Activated CD4-positive, alpha-beta T cell treated with anti-CD3 and anti-CD28 coated beads, Interleukin-2, amount 50 U/mL, for 16 hours (primary cell): ENCODE data around the gene TAMALIN.

Source experiments
- DNase-seq: peaks from one replicate; pipeline ENCODE4 v3.0.0-alpha.2; 2020

Gene TAMALIN

GRCh38 chr12:52056801-52057637 lies 50.3 kb downstream of the TAMALIN start:
- no peak for DNase-seq

- no peak for DNase-seq
Measured at GRCh38 chr12:52057638-52058576, 51.2 kb downstream of the TAMALIN start.

GRCh38 chr12:52058631-52059361 lies 52.0 kb downstream of the TAMALIN start:
- DNase-seq, result no peak

GRCh38 chr12:52059582-52060497 lies 53.1 kb downstream of the TAMALIN start:
- DNase-seq, result no peak

GRCh38 chr12:52060498-52061177 lies 53.9 kb downstream of the TAMALIN start:
- no peak for DNase-seq

GRCh38 chr12:52061470-52062166 lies 54.9 kb downstream of the TAMALIN start:
- DNase-seq, result no peak

- DNase-seq, result no peak
Measured at GRCh38 chr12:52062167-52063081, 55.7 kb downstream of the TAMALIN start.

GRCh38 chr12:52063082-52063924 lies 56.6 kb downstream of the TAMALIN start:
- no peak for DNase-seq

GRCh38 chr12:52063981-52064649 lies 57.4 kb downstream of the TAMALIN start:
- no peak for DNase-seq
